ENCODE results near the gene SP7.

DNA sequence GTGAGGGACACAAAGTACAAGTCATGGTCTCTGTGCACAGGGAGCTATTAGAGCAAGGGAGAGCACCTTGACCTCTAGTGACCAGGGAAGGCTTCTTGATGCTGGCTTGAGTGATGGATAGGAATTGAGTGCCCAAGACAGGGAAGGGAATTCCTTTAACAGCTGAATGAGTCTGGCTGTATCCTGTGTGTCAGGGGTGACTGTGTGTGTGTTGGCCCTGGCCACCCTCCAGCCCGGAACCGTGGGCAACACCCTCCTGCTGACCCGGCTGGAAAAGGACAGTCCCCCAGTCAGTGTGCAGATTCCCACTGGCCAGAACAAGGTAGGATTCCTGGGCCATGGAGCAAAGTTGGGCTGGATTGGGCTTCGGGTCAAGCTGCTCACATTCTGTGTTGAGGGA is 46.3 kb downstream of the SP7 start:
- TF ChIP-seq, protein P1, sequence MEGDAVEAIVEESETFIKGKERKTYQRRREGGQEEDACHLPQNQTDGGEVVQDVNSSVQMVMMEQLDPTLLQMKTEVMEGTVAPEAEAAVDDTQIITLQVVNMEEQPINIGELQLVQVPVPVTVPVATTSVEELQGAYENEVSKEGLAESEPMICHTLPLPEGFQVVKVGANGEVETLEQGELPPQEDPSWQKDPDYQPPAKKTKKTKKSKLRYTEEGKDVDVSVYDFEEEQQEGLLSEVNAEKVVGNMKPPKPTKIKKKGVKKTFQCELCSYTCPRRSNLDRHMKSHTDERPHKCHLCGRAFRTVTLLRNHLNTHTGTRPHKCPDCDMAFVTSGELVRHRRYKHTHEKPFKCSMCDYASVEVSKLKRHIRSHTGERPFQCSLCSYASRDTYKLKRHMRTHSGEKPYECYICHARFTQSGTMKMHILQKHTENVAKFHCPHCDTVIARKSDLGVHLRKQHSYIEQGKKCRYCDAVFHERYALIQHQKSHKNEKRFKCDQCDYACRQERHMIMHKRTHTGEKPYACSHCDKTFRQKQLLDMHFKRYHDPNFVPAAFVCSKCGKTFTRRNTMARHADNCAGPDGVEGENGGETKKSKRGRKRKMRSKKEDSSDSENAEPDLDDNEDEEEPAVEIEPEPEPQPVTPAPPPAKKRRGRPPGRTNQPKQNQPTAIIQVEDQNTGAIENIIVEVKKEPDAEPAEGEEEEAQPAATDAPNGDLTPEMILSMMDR (conservative IDR thresholded peaks at IDR 0.05; ENCODE audit: low read length): no peak
- no peak for TF ChIP-seq EZH2phosphoT487 (IDR thresholded peaks at IDR 0.05; ENCODE audit: borderline replicate concordance)

Data from Loucy (cell line).